Adrenal gland (tissue), 12 donors: ENCODE measurements around the gene IFT25. TPM values are rescaled to one million over a fixed set of nuclear protein-coding genes. Genes with fewer than 3 reads are reported as not detected.

Experiments
- DNase-seq, 7 donors: peaks; one replicate each; pipeline ENCODE4 v3.0.0-alpha.2; 2019 to 2020
- H3K27ac ChIP-seq, 5 donors: fragments of 200-600 bp; sonication (generic) in 4 of 5; 1 replicate in 3 of 5; 2 replicates in 2 of 5; pipeline versions ENCODE4 v1.5.1 to v1.8.0; 2016 to 2020; ENCODE audit warnings: mild to moderate bottlenecking in 1 of 5
- H3K27me3 ChIP-seq: fragments of 200-600 bp; 2 replicates; pipeline ENCODE4 v1.8.0; 2021
- H3K36me3 ChIP-seq, 2 donors: fragments of 200-600 bp; replicated peaks in 1 of 2; 1 replicate in 1 of 2; 2 replicates in 1 of 2; pipeline versions ENCODE4 v1.5.1 to v1.8.0; 2018 to 2022
- H3K4me1 ChIP-seq, 2 donors: fragments of 200-600 bp; replicated peaks in 1 of 2; 1 replicate in 1 of 2; 2 replicates in 1 of 2; pipeline versions ENCODE4 v1.5.1 to v1.8.0; 2018 to 2021
- H3K4me3 ChIP-seq, 4 donors: fragments of 200-600 bp; sonication (generic) in 3 of 4; one replicate each; pipeline ENCODE4 v1.5.1; 2016 to 2018
- H3K9me3 ChIP-seq, 3 donors: fragments of 200-600 bp; sonication (generic) in 1 of 3; replicated peaks in 1 of 3; 1 replicate in 2 of 3; 2 replicates in 1 of 3; pipeline versions ENCODE4 v1.5.1 to v1.8.0; 2016 to 2021
- CTCF ChIP-seq, 6 experiments: fragments of 450-650 bp in 4 of 6; fragments of 200-600 bp in 2 of 6; sonication (generic) in 1 of 6; IDR thresholded peaks; 1 replicate in 5 of 6; 2 replicates in 1 of 6; pipeline versions ENCODE4 v1.5.1 to v1.8.0; 2016 to 2021; ENCODE audit warnings: antibody characterized with exemption in 6 of 6, mild to moderate bottlenecking in 2 of 6, moderate library complexity in 1 of 6
- POLR2A ChIP-seq, 2 donors: fragments of 450-650 bp; IDR thresholded peaks; one replicate each; pipeline ENCODE4 v1.6.1; 2017; ENCODE audit warnings: antibody characterized with exemption in 2 of 2, mild to moderate bottlenecking in 2 of 2, moderate library complexity in 1 of 2
- WGBS, 4 donors: extraction: QIAGEN DNeasy Blood & Tissue Kit in 2 of 4; methylation state at CpG; one replicate each; pipeline versions ENCODE4 v1.1.5 to v1.1.7; 2013 to 2017; 5-methylcytosine and 5-hydroxymethylcytosine counted together
- intact Hi-C, 2 donors: fragments of 100-400 bp; cut with DNase I; formaldehyde crosslinking; loops; one replicate each; pipeline versions ENCODE4 v1.14.1 to v1.15.0; 2022 to 2023
- polyA plus RNA-seq, 3 donors: library from polyadenylated mRNA; stranded (reverse); fragments of 200-250 nt in 2 of 3; fragments of 350-450 nt in 1 of 3; fragmentation: Illumina TruSeq in 1 of 3; extraction: RNeasy Lipid Tissue Mini Kit (QIAGEN cat#74804) in 1 of 3; gene quantifications; one replicate each; pipeline ENCODE4 v1.2.3, GENCODE V29; 2013 to 2014
- total RNA-seq, 9 donors: library from RNA; depleted of rRNA in 4 of 9; stranded (reverse); fragments of >200 nt in 4 of 9; fragments of 120-200 nt in 1 of 9; fragmentation: NEBNext Ultra II Directional in 1 of 9; extraction: Animal tissue kit (Norgen Biotek cat#: 25700) in 1 of 9; gene quantifications; one replicate each; pipeline versions ENCODE4 v1.1.0 to v1.2.4, GENCODE V29; 2013 to 2023
- donor health status: healthy with polysubstance abuse.
- donor health status: Bipolar disorder and iron deficiency.
- donor health status: DM: yes; HTN: yes; CAD: no.
- donor health status: DM: no; HTN: no; CAD: no.
- donor health status: DM: no; HTN: no; CAD: no.
- donor health status: DM: yes; HTN: yes; CAD: no.

IFT25 gene
- total and polyA plus RNA-seq, 12 donors = 7.2 to 53.1 (median 29.1) TPM

GRCh38 chr1:53905509-53905908 lies 40.0 kb downstream of the IFT25 start:
- no peak for DNase-seq
- no peak overlapping the region for H3K27ac ChIP-seq
- no peaks in the 10 kb centered on the region for H3K36me3 ChIP-seq
- intact Hi-C loops = no loop called here
- no peak for TF ChIP-seq CTCF (IDR thresholded peaks at IDR 0.05)
- TF ChIP-seq POLR2A (IDR thresholded peaks at IDR 0.05) = no peak
- WGBS, 4 donors = 92 to 95% (median 93%) methylated on average over 6 to 8 of the region's 8 CpGs
- no peaks in the 10 kb centered on the region for H3K27me3 ChIP-seq
- H3K4me1 ChIP-seq = peaks cover 15 to 19% of the 10 kb centered on the region in 2 donors
- no peak overlapping the region for H3K4me3 ChIP-seq
- H3K9me3 ChIP-seq = no peaks in the 10 kb centered on the region

DNA sequence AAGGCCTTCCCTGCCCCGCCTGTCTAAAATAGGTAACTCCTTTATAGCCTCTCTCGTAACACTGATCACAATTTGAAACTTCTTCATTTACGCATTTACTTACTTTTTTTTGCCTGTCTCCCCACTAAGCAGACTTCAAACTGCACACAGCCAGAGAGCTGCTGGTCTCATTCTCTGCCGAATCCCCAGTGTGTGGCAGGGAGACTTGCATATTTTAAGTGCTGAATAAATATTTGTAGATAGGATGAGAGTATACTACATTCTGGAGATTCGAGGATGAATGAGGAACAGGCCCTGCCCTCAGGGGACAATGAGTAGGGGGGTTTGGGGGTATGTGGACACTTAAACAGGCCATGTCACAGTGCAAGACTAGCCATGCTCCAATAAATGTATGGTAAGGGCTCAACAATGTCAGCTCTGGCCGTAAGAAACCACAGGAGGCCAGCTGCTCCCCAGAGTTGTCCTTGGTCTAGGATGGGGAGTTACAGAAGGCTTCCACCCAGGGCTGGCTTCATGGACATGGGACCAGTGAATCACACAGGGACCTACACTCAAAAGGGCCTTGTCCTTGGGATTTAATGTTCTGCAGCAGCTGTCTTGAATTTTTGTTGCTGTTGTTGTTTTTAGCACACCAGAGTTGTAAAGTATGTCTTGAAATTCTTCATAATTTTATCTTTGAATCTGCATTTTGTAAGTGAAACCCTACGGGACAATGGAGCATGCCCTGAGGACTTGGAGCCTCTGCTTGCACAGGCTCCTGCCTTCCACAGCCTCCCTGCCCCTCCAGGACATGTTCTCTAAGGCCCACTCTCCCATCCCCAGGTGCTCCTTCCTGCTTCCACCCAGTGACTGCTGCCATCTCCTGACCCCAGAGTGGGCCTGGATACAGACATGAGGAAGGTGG lies 43.0 kb downstream of the IFT25 start:
- Histone ChIP-seq H3K27ac (peak overlapping the region in 3 of 5 donors; percentile 47 to 72 (median 62)), H3K9me3 (no peaks in the 10 kb centered on the region), H3K36me3 (no peaks in the 10 kb centered on the region), H3K4me3 (no peak overlapping the region), H3K4me1 (peaks cover 26 to 30% of the 10 kb centered on the region in 2 donors), H3K27me3 (no peaks in the 10 kb centered on the region)
- 61 to 71% (median 66%) methylated on average over 7 of the region's 7 CpGs for WGBS, 4 donors
- peak; percentile 40 to 72 (median 67) for DNase-seq
- TF ChIP-seq CTCF (IDR thresholded peaks at IDR 0.05) (no peak), POLR2A (IDR thresholded peaks at IDR 0.05) (no peak)
- intact Hi-C loops = no loop called here

GRCh38 chr1:53899708-53900107 lies 45.8 kb downstream of the IFT25 start:
- peak in 1 of 7 donors; percentile 12 for DNase-seq
- no peak overlapping the region for H3K27ac ChIP-seq
- no peaks in the 10 kb centered on the region for H3K36me3 ChIP-seq
- no peaks in the 10 kb centered on the region for H3K27me3 ChIP-seq
- 79 to 95% (median 92%) methylated on average over 3 of the region's 3 CpGs for WGBS, 4 donors
- TF ChIP-seq POLR2A (IDR thresholded peaks at IDR 0.05) (no peak), CTCF (IDR thresholded peaks at IDR 0.05) (no peak)
- peaks cover 38 to 45% of the 10 kb centered on the region in 2 donors for H3K4me1 ChIP-seq
- H3K9me3 ChIP-seq = no peaks in the 10 kb centered on the region
- no peak overlapping the region for H3K4me3 ChIP-seq
- intact Hi-C loops = loop anchor here in 1 of 2 donors (10.0 kb wide), 1 partner anchor 45 kb away; the partner anchor contains the start of genes IFT25 and LRRC42

GRCh38 chr1:53899206-53899628 lies 46.3 kb downstream of the IFT25 start:
- peak overlapping the region in 1 of 5 donors; percentile 25 for H3K27ac ChIP-seq
- no peaks in the 10 kb centered on the region for H3K27me3 ChIP-seq
- H3K9me3 ChIP-seq = no peaks in the 10 kb centered on the region
- H3K4me3 ChIP-seq = no peak overlapping the region
- WGBS, 4 donors = 7 to 19% (median 10%) methylated on average over 2 of the region's 2 CpGs
- peak in 5 of 7 donors; percentile 20 to 69 (median 42) for DNase-seq
- H3K36me3 ChIP-seq = no peaks in the 10 kb centered on the region
- TF ChIP-seq POLR2A (IDR thresholded peaks at IDR 0.05) (no peak), CTCF (IDR thresholded peaks at IDR 0.05) (no peak)
- peaks cover 38 to 45% of the 10 kb centered on the region in 2 donors for H3K4me1 ChIP-seq
- intact Hi-C loops = loop anchor here in 1 of 2 donors (10.0 kb wide), 1 partner anchor 46 kb away; the partner anchor contains the start of genes IFT25 and LRRC42
